Measurements from ENCODE around the gene CLPSL1. TPM values are rescaled to one million over a fixed set of nuclear protein-coding genes. Genes with fewer than 3 reads are reported as not detected.

The CLPSL1 gene
- total and polyA plus RNA-seq, 4 donors: not detected

DNA sequence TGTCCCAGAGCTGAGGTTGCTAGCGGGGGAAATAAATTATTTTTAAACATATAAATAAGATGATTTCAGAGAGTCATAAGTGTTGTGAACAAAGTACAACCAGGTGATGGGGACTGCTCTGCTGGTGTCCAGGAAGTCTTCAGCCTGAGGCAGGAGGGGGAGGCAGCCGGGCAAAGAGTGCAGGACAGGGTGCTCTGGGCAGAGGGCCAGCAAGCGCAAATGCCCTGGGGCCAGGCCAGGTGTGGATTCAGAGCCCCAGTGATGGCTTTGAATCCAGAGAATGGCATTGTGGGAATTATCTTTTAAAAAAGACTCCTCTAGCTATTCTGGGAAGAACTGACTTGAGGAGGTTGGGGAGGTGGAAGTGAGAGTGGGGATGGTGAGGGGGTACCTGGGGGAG, 1.6 kb downstream of the CLPSL1 start:
- Histone ChIP-seq H3K4me3 (no peak overlapping the region), H3K27me3 (ENCODE audit: control insufficient read depth in 3 of 3, insufficient read depth in 3 of 3, low read length in 2 of 3) (peaks cover 0 to 10% (median 9%) of the 10 kb centered on the region in 3 donors), H3K9ac (ENCODE audit: insufficient read depth in 1 of 2, low read length in 2 of 2) (no peak overlapping the region), H3K4me1 (ENCODE audit: control insufficient read depth in 5 of 5, insufficient read depth in 5 of 5, low read length in 5 of 5) (no peaks in the 10 kb centered on the region), H3K36me3 (ENCODE audit: control insufficient read depth in 4 of 4, insufficient read depth in 4 of 4, low read length in 4 of 4) (no peaks in the 10 kb centered on the region), H3K9me3 (ENCODE audit: control insufficient read depth in 4 of 4, insufficient read depth in 3 of 4, low read length in 3 of 4) (peaks cover 0 to 3% (median 0%) of the 10 kb centered on the region in 4 donors), H3K27ac (ENCODE audit: low read depth in 1 of 2, low read length in 1 of 2) (no peak overlapping the region)
- TF ChIP-seq CTCF (IDR thresholded peaks at IDR 0.05; ENCODE audit: control extremely low read depth, extremely low read depth): no peak
- 67 to 80% methylated on average over 3 of the region's 3 CpGs for WGBS, 2 donors
- ATAC-seq (ENCODE audit: insufficient read depth, low FRiP score) (no peak), DNase-seq (no peak)

- H3K9ac ChIP-seq (ENCODE audit: insufficient read depth in 1 of 2, low read length in 2 of 2): no peak overlapping the region
- no peak for DNase-seq
- H3K9me3 ChIP-seq (ENCODE audit: control insufficient read depth in 4 of 4, insufficient read depth in 3 of 4, low read length in 3 of 4): peaks cover 0 to 3% (median 0%) of the 10 kb centered on the region in 4 donors
- no peaks in the 10 kb centered on the region for H3K4me1 ChIP-seq (ENCODE audit: control insufficient read depth in 5 of 5, insufficient read depth in 5 of 5, low read length in 5 of 5)
- H3K27me3 ChIP-seq (ENCODE audit: control insufficient read depth in 3 of 3, insufficient read depth in 3 of 3, low read length in 2 of 3): peaks cover 0 to 15% (median 14%) of the 10 kb centered on the region in 3 donors
- ATAC-seq (ENCODE audit: insufficient read depth, low FRiP score): no peak
- H3K4me3 ChIP-seq: no peak overlapping the region
- H3K36me3 ChIP-seq (ENCODE audit: control insufficient read depth in 4 of 4, insufficient read depth in 4 of 4, low read length in 4 of 4): no peaks in the 10 kb centered on the region
- no peak for TF ChIP-seq CTCF (IDR thresholded peaks at IDR 0.05; ENCODE audit: control extremely low read depth, extremely low read depth)
- H3K27ac ChIP-seq (ENCODE audit: low read depth in 1 of 2, low read length in 1 of 2): no peak overlapping the region
- WGBS, 2 donors: 61 to 84% methylated on average over 2 of the region's 2 CpGs
These were observed 3.4 kb downstream of the CLPSL1 start for GRCh38 chr6:35784200-35784599.

DNA sequence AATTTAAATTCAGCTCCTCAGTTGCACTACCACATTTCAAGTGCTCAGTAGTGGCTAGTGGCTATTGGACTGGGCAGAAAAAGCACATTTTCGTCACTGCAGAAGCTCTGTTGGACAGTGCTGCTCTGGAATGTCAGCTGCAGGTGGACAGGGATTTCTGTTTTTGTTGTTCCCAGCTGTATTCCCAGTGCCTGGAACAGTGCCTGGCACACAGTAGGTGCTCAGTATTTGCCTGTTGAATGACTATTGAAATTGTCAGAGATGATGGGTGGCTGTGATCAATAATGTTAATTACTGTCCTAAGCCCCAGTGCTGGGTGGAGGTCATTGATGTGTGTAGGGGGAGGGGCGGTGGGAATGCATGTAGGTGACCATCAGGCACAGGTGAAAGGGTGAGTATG, 5.5 kb downstream of the CLPSL1 start:
- TF ChIP-seq CTCF (IDR thresholded peaks at IDR 0.05; ENCODE audit: control extremely low read depth, extremely low read depth): no peak
- no peak overlapping the region for H3K4me3 ChIP-seq
- DNase-seq: no peak
- H3K36me3 ChIP-seq (ENCODE audit: control insufficient read depth in 4 of 4, insufficient read depth in 4 of 4, low read length in 4 of 4): no peaks in the 10 kb centered on the region
- peaks cover 0 to 15% (median 14%) of the 10 kb centered on the region in 3 donors for H3K27me3 ChIP-seq (ENCODE audit: control insufficient read depth in 3 of 3, insufficient read depth in 3 of 3, low read length in 2 of 3)
- no peaks in the 10 kb centered on the region for H3K4me1 ChIP-seq (ENCODE audit: control insufficient read depth in 5 of 5, insufficient read depth in 5 of 5, low read length in 5 of 5)
- H3K27ac ChIP-seq (ENCODE audit: low read depth in 1 of 2, low read length in 1 of 2): no peak overlapping the region
- no peak for ATAC-seq (ENCODE audit: insufficient read depth, low FRiP score)
- 72 to 79% methylated on average over 2 of the region's 2 CpGs for WGBS, 2 donors
- H3K9me3 ChIP-seq (ENCODE audit: control insufficient read depth in 4 of 4, insufficient read depth in 3 of 4, low read length in 3 of 4): peaks cover 0 to 3% (median 0%) of the 10 kb centered on the region in 4 donors
- H3K9ac ChIP-seq (ENCODE audit: insufficient read depth in 1 of 2, low read length in 2 of 2): no peak overlapping the region

GRCh38 chr6:35786810-35787209, 6.0 kb downstream of the CLPSL1 start:
- no peak overlapping the region for H3K9ac ChIP-seq (ENCODE audit: insufficient read depth in 1 of 2, low read length in 2 of 2)
- TF ChIP-seq CTCF (IDR thresholded peaks at IDR 0.05; ENCODE audit: control extremely low read depth, extremely low read depth): no peak
- ATAC-seq (ENCODE audit: insufficient read depth, low FRiP score) (no peak), DNase-seq (no peak)
- H3K27ac ChIP-seq (ENCODE audit: low read depth in 1 of 2, low read length in 1 of 2): no peak overlapping the region
- H3K4me3 ChIP-seq: no peak overlapping the region
- H3K27me3 ChIP-seq (ENCODE audit: control insufficient read depth in 3 of 3, insufficient read depth in 3 of 3, low read length in 2 of 3): peaks cover 0 to 15% (median 14%) of the 10 kb centered on the region in 3 donors
- H3K4me1 ChIP-seq (ENCODE audit: control insufficient read depth in 5 of 5, insufficient read depth in 5 of 5, low read length in 5 of 5): no peaks in the 10 kb centered on the region
- H3K36me3 ChIP-seq (ENCODE audit: control insufficient read depth in 4 of 4, insufficient read depth in 4 of 4, low read length in 4 of 4): no peaks in the 10 kb centered on the region
- peaks cover 0 to 3% (median 0%) of the 10 kb centered on the region in 4 donors for H3K9me3 ChIP-seq (ENCODE audit: control insufficient read depth in 4 of 4, insufficient read depth in 3 of 4, low read length in 3 of 4)
- WGBS, 2 donors: 43 to 50% methylated on average over 25 of the region's 25 CpGs
